Measurements from ENCODE around the gene LMNTD1.
"Not testable (repeated sequence)": the region's sequence is repeated elsewhere in the genome, so short reads cannot be mapped to it uniquely, and the experiment has no call there.

LMNTD1 gene

DNA sequence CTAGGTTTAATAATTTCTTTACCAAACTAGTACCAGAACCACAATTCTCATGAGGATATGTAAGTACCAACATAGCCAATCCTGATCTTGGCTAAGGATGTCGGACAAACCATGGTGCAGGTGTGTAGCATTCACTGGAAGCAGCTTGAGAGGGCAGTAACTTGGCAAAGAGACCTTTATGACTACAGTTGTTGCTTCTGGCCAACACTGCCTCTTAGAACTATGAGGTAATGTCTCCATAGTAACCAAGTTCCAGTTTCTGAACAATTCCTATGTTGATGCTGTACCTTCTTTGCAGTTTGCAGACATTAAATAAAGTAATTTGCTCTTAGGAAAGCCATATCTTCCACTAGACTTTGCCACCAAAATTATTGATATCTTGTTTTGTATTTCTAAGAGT, at the start of gene LMNTD1:
TSS of gene LMNTD1 (minus strand) at position 186 of the 400 bp plus-strand sequence. CDS start 324 bp downstream, outside the sequence.
- no peak for DNase-seq

DNA sequence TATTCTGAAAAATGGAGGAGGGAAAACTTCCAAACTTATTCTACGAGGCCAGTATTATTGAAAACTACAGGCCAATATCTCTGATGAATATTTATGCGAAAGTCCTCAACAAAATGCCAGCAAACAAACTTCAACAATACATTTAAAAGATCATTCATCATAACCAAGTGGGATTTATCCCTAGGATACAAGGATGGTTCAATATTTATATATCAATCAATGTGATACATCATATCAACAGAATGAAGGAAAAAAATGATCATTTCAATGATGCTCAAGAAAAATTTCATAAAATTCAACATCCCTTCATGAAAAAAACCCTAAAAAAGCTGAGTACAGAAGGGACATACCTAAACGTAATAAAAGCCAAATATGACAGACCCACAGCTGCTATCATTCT, 45.9 kb upstream of the LMNTD1 start:
- no peak for DNase-seq

DNA sequence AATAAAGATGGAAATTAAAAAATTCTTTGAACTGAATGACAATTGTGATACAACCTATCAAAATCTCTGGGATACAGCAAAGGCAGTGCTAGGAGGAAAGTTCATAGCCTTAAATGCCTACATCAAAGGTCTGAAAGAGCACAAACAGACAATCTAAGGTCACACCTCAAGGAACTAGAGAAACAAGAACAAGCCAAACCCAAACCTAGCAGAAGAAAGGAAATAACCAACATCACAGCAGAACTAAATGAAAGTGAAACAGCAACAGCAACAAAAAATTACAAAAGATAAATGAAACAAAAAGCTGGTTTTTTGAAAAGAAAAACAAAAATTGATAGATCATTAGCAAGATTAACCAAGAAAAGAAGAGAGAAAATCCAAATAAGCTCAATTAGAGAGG, 42.4 kb upstream of the LMNTD1 start:
- not testable (repeated sequence) for DNase-seq

DNA sequence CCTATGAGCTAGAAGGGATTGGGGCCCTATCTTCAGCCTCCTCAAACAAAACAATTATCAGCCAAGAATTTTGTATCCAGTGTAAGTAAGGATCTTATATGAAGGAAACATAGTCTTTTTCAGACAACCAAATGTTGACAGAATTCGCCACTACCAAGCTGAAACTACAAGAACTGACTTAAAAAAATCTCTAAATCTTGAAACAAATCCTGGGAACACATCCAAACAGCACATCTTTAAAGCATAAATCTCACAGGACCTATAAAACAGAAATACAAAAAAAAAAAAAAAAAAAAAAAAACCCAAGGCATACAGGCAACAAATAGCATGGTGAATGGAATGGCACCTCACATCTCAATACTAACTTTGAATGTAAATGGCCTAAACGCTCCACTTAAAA, 41.3 kb upstream of the LMNTD1 start:
- DNase-seq, result no peak

DNA sequence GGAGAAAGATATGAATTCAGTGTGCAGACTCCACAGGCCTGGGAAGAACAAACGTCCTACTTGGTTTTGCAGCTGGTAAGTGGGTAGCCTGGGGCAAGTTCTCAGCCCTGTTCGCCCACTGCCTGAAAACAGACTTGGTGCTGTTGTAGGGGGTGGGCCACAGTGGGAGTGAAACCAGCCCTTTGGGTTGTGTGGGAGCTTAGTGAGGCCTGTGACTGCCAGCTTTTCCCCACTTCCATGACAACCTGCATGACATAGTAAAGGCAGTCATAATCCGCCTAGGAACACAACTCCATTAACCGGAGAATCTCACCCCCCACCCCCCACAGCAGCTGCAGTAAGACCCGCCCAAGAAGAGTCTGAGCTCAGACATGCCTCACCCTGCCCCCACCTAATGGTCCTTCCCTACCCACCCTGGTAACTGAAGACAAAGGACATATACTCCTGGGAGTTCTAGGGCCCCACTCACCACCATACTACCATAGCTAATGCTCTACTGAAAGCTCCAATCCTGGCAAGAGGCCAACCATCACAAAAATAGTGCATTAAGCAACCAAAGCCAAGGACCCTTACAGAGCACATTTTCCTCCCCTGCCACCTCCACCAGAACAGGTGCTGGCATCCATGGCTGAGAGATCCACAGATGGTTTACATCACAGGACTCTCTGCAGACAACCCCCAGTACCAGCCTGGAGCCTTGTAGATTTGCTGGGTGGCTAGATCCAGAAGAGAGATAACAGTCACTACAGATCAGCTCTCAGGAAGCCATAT, 39.8 kb upstream of the LMNTD1 start:
- no peak for DNase-seq

DNA sequence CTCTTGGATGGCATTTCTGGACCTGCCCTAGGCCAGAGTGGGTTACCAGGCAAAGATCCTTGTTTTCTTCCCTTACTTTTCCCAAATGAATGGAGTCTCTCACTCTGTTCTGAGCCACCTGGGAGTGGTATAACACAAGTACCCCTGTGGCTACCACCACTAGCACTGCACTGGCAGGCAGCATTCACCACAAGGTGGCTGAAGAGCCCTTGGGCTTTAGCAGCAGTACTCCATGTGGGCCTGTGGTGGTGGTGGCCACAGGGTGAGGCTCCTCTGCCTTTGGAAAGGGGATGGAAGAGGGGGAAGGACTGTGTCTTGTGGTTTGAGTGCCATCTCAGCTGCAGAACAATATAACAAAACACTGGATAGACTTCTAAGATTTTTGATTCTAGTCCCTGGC, 38.1 kb upstream of the LMNTD1 start:
- no peak for DNase-seq

DNA sequence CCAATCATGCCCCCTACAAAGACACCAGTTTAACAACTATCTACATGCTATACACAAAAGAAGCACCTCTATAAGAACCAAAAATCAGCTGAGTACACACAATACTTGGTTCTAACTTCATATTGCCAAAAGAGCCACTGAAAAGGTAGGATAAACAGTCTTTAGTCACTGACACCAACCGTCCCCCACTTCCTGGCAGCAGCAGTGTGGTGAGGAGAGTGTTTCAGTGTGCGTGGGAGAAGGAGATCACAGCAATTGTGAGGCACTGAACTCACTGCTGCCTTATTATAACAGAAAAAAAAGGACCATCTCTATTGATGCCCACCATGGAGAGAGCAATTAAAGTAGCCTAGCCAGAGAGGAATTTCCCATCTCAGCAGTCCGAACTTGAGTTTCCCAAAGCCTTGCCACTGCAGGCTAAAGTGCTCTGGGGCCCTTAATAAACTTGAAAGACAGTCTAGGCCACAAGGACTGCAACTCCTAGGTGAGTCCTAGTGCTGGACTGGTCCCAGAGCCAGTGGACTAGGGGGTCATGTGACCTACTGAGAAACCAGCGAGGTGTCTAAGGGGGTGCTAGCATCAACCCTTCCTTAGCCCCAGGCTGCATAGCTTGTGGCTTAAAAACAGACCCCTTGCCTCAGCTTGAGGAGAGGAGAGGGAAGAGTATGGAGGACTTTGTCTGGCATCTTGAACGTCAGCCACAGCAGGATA, 37.1 kb upstream of the LMNTD1 start:
- peak; percentile 51 to 59 for DNase-seq

- no peak for DNase-seq
Measured at GRCh38 chr12:25587346-25587745, 34.3 kb upstream of the LMNTD1 start.

- no peak for DNase-seq
Measured at GRCh38 chr12:25585662-25586061, 32.6 kb upstream of the LMNTD1 start.

- DNase-seq, result no peak
Measured at GRCh38 chr12:25585021-25585523, 32.0 kb upstream of the LMNTD1 start.

- no peak for DNase-seq
Measured at GRCh38 chr12:25584596-25584995, 31.5 kb upstream of the LMNTD1 start.

DNA sequence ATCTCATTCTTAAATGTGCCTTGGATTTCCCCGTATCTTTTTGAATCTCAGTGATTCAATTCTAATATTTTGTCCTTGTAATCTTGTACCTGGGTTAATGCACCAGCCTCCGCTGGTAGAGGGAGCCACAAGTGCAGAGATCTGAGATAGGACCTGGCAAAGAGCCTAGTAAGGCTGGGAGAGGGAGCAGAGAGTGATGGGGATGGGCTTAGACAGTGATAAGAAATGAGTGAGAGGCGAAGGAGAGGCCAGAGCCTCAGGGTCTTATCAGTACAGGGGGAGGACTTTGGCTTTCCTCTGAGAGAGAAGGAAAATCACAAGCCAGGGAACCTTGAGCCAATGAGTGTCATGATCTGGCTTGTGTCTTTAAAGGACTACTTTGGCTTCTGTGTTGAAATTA, 30.5 kb upstream of the LMNTD1 start:
- no peak for DNase-seq

- no peak for DNase-seq
Measured at GRCh38 chr12:25581067-25581466, 28.0 kb upstream of the LMNTD1 start.

DNA sequence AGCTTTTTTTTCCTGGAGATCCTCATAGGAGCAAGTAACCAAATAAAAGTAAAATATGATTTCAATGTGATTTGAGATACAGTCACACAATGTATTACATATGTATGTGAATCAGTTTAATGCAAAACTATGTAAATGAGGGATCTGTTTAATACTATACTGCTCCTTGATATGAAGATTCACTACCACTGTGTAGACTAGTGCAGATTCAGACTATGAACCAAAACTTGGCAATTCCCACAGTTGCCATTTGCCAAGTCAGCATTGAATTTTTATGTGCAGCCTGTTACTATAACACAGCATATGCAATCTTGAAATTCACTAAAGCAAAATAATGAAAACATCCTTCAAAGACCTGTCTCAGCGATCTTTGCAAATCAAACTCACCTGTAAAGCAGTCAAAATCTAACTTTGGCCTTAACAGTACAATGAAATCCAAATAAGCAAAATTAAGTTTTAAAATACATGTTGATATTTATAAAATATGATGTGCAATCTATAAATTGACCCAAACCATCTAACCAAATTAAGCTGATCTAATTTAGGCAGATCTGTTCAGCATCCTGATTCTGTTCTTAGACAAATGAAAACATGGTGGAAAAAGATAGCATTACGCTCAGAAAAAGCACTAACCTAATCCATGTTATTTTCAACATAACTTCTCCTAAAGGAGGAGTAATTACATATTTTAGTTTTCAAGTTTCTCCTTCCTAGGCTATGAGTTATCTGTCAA, 25.5 kb upstream of the LMNTD1 start:
- no peak for DNase-seq

- no peak for DNase-seq
Measured at GRCh38 chr12:25574761-25575160, 21.7 kb upstream of the LMNTD1 start.

DNA sequence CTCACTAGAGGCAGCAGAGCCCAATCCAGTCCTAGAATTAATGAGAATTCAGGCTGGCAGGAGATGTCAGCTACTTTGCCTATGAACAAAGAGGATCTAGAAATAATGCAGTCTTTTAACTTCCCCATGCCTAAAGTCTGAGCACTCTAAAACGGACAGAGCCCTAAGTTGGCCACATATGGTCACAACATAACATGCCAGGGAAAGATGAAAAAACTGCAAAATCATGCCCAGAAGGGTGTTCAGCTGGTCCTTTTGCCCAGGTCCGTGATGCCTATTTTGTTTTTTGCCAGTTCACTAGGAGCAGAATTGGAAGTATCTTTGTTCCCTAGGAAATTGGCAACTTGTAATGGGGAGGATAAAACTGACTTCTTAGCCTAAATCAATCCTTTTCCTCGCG, 20.3 kb upstream of the LMNTD1 start:
- no peak for DNase-seq

DNA sequence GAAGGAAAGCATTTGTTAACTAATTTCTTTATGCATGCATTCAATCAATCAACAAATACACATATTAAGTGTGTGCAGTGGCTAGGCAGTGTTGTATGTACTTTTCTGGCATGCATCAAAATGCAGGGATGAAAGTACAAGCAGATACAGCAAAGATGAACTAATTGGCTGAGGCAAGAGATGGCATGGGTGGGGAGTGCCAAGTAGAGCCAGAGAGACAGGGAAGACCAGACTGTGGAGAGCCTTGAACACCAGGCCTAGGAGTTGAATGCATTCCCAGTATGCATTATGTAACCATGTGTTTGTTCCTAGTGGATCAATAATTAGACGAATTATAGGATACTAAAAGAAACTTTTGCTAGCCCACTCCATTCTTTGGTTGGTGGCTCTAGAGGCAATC, 17.3 kb upstream of the LMNTD1 start:
- no peak for DNase-seq

DNA sequence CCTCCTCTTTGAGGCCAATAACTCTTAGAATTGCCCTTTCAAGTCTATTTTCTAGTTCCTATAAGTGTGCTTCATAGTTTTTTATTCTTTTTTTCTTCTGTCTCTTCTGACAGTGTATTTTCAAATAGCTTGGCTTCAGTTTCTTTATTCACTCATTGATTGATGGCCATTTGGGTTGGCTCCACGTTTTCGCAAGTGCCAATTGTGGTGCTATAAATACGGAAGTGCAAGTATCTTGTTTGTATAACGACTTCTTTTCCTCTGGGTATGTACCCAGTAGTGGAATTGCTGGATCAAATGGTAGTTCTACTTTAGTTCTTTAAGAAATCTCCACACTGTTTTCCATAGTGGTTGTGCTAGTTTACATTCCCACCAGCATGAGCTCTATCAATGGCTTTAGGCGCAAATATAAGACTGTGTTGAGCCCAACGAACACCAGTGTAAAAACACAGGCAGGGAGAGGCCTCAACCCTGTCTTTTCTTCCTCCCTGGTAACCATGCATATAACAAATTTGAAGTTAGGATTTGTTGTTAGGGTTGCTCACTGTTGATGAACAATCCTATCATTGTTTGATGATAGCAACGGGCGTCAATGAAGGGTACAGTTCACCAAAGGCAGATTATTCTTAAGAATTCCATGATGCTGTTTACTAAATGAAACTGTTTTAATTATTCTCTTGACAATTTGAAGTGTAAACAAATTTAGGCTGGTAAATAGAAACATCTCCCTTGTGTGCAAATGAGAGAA, 13.3 kb upstream of the LMNTD1 start:
- no peak for DNase-seq

DNA sequence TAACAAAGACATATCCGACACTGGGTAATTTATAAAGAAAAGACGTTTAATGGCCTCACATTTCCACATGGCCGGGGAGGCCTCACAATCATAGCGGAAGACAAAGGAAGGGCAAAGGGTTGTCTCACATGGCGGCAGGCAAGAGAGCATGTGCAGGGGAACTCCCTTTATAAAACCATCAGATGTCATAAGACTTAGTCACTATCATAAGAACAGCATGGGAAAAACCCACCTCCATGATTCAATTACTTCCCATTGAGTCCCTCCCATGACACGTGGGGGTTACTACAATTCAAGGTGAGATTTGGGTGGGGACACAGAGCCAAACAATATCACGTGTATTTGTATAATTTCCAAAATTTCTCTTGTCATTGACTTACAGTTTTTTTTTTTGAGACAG, 5.5 kb upstream of the LMNTD1 start:
- no peak for DNase-seq

DNA sequence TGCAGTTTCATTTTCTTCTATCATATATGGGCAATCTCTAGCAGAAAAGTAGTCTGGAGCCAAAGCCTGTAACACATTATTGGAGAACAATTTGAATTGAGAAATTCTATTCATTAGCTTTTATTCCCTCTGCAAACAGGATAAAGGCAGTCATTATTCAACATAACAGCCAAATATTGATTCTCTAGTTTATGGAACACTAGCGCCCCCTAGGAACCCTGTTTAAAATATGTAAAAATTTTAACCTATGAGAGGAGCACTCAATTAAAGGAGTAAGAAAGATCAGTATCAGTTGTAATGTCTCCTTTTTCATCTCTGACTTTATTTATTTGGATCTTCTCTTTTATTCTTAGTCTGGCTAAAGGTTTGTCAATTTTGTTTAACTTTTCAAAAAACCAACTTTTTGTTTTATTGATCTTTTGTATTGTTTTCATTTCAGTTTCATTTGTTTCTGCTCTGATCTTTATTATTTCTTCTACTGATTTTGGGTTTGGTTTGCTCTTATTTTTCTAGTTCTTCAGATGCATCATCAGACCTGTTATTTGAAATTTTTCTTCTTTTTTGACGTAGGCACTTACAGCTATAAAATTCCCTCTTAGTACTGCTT, 4.8 kb upstream of the LMNTD1 start:
- peak; percentile 47 to 73 for DNase-seq

GRCh38 chr12:25556153-25556552, 3.1 kb upstream of the LMNTD1 start:
- no peak for DNase-seq

DNA sequence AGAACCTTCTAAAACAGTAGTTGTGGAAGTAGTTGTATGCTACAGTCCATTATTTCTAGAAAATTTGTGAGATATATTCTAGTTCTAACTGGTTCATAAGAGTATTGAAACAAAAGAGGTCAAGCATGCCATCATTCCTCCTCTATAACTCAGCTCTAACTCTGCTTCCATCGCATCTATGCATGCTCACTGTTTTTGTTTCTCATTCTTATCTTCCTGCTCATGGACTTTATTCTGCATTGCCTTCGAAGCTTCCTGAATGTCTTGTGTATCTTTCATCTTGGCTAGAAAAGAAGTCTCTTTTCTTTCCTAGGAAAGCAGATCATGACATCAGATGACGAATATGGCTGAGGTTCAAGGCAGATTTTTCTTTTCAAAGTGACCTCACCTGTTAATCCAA, 402 bp downstream of the LMNTD1 start:
- no peak for DNase-seq

All from Kasumi-1 (cell line).